AG09309 (cell line): Measurements from ENCODE around the gene PTPRC.

Source experiments
- DNase-seq: peaks from one replicate; pipeline ENCODE4 v3.0.0-alpha.2; 2010; ENCODE audit warnings: low read depth
- H3K4me3 ChIP-seq: 2 replicates; pipeline ENCODE4 v1.5.1; 2011; ENCODE audit warnings: mild to moderate bottlenecking, low read depth, low read length, moderate library complexity; ENCODE audit not compliant: control insufficient read depth
- TF ChIP-seq, protein P1 (sequence below): IDR thresholded peaks from 2 replicates; pipeline ENCODE4 v1.5.1; 2011; ENCODE audit warnings: mild to moderate bottlenecking, low read depth, low read length, inconsistent platforms; ENCODE audit not compliant: insufficient read depth, control insufficient read depth; ENCODE audit errors: missing control alignments

Gene PTPRC

DNA sequence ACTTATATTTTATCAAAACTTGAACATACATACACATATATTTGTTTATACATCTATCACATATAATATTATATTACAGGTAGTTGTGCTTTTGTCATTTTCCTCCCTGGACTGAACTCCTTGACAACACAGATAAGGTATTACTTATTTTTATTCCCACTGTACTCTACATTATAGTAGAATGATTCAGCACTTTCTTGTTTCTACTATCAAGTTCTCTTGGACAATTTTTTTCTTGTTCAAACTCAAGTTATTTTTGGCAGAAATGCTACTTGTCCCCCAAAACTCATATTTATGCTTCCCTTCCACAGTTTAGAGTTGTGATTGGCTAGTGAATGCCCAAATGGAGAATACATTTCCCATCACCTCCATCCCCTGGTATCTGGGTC lies 10.8 kb upstream of the PTPRC start:
- TF ChIP-seq, protein P1, sequence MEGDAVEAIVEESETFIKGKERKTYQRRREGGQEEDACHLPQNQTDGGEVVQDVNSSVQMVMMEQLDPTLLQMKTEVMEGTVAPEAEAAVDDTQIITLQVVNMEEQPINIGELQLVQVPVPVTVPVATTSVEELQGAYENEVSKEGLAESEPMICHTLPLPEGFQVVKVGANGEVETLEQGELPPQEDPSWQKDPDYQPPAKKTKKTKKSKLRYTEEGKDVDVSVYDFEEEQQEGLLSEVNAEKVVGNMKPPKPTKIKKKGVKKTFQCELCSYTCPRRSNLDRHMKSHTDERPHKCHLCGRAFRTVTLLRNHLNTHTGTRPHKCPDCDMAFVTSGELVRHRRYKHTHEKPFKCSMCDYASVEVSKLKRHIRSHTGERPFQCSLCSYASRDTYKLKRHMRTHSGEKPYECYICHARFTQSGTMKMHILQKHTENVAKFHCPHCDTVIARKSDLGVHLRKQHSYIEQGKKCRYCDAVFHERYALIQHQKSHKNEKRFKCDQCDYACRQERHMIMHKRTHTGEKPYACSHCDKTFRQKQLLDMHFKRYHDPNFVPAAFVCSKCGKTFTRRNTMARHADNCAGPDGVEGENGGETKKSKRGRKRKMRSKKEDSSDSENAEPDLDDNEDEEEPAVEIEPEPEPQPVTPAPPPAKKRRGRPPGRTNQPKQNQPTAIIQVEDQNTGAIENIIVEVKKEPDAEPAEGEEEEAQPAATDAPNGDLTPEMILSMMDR = no peak
- no peak for DNase-seq
- no peak overlapping the region for H3K4me3 ChIP-seq

DNA sequence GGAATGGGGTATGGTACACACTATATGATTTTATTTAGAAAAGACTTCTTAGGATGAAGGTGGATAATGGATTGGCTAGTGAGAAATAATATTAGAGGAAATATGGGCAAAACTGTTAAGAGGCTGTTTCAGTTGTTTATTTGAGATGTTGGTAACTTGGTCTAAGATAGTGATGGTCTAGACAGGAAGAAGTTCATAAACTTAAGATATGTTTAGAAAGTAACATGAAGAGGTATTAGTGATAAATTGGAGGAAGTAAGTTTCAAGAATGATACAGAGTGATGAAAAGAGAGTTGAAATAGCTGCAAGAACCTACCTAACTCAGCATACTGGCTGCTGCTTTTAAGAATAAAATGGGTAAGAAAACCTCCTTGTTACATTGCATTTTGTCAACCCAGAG lies 9.2 kb upstream of the PTPRC start:
- H3K4me3 ChIP-seq = no peak overlapping the region
- TF ChIP-seq, protein P1 = no peak
- DNase-seq = no peak

DNA sequence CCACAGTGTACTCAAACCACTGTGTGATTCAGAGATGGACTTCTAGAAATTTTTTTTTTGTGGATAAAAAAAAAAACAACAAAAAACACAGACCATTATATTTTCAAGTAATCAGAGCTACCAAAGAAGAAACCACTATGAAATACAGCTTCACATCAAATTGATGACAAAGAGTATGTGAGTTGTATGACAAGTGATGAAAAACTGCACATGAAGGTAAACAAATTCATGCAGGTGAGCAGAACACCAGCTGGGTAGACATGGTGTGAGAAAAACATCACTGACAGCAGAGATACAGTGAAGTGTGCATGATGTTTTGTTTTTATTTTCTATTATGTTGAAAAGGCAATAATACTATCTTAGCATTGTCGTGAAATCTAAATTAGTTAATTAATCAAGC lies 8.0 kb upstream of the PTPRC start:
- DNase-seq = no peak
- H3K4me3 ChIP-seq = no peak overlapping the region
- TF ChIP-seq, protein P1 = no peak

DNA sequence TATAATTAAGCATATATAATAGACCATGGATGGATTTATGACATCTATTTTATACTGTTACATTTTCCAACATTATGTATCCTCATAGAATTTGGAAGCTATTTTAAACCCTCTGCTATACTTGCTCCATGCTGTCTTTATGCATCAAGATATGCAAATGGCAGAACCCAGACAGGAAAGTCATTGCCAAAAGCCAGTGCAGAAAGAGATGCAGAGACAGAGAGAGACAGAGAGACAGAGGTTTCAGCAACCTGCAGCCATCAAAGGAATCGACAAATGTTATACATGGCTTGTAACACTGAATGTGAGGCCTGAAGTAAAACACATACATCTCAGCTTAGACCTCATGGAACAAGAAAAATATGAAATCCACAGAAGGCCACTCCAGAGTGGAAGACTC lies 7.5 kb upstream of the PTPRC start:
- DNase-seq = no peak
- no peak overlapping the region for H3K4me3 ChIP-seq
- TF ChIP-seq, protein P1 = no peak

DNA sequence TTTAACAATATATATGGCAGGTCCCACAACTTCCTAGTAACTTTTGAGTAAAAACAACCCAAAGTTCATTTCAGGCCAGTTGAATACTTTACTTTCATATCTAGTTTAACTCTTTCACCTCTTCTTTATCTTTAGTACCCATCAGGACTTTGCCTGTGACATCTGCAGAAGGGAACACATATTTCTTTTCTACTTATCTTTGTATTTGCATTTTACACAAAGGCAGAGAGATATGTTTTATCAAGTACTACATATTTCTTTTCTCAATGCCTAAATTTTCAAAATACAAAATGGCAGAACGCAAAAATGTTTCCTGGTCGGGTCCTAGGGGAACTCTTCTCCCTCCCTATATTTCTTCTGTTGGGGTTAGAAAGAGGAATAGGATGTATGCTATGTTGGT lies 6.8 kb upstream of the PTPRC start:
- TF ChIP-seq, protein P1 = no peak
- H3K4me3 ChIP-seq = no peak overlapping the region
- DNase-seq = no peak

DNA sequence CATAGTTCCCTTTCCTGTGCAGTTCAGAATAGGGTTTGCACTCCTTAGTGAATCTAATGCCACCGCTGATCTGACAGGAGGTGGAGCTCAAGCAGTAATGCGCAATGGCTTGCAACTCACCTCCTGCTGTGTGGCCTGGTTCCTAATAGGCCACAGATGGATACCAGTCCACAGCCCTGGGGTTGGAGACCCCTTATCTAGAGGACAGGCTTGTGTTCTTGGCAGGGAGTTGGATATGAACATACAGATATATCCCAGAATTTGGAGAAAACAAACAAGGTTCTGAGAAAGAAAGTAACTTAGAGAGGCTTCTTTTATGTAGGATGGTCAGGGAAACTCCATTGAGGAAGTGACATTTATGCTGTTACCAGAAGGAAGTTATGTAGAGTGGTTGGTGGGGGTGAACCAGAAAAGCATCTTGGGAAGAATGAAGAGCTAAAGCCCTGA lies 5.1 kb upstream of the PTPRC start:
- no peak for DNase-seq
- TF ChIP-seq, protein P1 = no peak
- no peak overlapping the region for H3K4me3 ChIP-seq

DNA sequence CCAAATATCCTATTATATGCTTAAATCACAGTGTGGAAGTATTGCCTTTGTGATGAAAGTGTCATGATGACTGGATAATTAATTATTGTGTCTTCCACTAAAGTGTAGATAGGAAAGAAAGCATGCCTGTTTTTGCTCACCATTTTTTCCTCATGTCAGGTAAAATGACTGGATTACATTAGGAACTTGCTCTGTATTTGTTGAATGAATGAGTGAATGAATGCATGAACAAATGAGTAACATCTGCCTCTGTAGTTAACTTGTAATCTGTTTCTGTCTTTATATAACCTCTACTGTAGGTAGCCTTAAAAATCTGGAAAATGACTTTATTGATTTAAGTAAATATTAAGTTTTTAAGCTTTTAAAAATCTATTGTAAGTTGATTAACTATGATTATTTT lies 2.9 kb upstream of the PTPRC start:
- H3K4me3 ChIP-seq = no peak overlapping the region
- no peak for DNase-seq
- TF ChIP-seq, protein P1 = no peak
